Raji (cell line): ENCODE results near the gene HNMT.

Experiments
- POLR2A ChIP-seq: IDR thresholded peaks from 2 replicates; pipeline ENCODE4 v1.6.1; 2011; ENCODE audit warnings: low read depth, low read length, control low read depth; ENCODE audit not compliant: insufficient read depth

Gene HNMT

DNA sequence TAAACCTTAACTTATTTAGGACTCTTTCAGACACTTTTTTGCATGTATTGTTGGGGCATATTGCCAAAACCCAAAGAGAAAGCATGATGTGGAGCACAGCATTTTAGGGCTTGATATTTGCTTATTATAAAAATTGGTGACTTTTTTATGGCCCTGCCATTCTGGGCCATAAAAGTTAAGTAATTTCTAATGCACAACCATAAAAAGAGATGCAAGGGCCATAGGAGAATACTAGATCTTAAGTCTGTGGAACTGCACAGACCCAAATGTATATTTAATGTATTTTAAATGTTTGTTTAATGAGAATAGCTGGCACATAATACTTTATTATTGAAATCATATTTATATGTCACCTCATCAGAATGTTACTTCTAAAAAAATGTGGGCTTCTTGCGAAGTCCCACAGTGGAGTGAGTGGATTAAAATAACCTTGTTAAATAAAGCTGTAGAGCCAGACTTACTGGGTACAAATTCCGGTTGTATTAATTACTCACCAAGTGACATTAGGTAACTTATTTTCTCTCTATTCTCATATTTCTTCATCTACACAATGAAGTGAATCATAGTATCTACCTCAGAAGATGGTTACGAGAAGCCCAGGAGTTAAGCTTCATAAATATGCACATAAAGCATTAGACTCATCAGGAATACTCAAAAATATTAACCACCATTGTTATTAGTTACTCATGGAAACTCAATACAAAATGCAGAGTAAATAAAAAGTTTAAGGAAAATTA lies 52.2 kb downstream of the HNMT start:
- TF ChIP-seq POLR2A = no peak

DNA sequence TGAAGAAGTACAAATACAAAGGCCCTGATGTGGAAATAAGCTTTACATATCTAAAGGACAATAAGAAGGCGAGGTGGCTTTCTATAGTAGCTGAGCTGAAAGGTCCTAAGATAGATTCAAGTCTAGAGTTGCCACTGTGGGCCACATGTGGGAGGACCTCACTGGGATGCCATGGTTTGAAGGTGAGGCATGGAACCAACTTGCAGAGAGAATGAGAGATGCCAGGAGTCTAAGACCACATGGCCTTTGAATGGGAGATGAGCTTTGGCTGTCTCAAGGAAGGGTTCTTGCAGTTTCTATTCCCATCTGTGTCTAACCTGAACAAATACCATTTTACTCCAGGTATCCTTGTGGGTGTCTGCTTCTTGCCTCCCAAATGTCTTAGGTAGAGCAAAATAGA lies 53.6 kb downstream of the HNMT start:
- TF ChIP-seq POLR2A = no peak

- no peak for TF ChIP-seq POLR2A
These were observed 54.8 kb downstream of the HNMT start for GRCh38 chr2:138018866-138019688.

DNA sequence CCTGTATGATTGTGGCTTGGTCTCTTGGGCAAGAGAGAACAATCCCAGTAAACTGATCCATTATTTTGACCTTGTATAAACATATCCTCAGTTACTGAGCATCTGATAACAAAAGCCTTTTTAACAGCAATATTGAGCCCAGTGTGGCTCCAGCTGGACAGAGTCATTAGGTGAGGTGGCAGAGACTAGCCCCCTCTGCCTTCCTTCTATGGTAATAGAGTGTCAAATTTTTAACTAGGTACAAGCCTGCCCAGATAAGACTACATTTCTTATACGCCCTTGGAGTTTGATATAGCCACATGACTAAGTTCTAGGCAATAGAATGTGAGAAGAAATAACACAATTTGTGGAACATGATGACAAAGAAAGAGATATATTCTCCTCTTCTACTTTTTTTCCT lies 56.2 kb downstream of the HNMT start:
- TF ChIP-seq POLR2A = no peak

- TF ChIP-seq POLR2A = no peak
These were observed 56.9 kb downstream of the HNMT start for GRCh38 chr2:138021154-138021553.

GRCh38 chr2:138023298-138023697 lies 59.0 kb downstream of the HNMT start:
- TF ChIP-seq POLR2A = no peak

GRCh38 chr2:138023976-138024375 lies 59.7 kb downstream of the HNMT start:
- no peak for TF ChIP-seq POLR2A

- no peak for TF ChIP-seq POLR2A
These were observed 62.1 kb downstream of the HNMT start for GRCh38 chr2:138026111-138027020.

- no peak for TF ChIP-seq POLR2A
These were observed 64.3 kb downstream of the HNMT start for GRCh38 chr2:138028538-138028937.

GRCh38 chr2:138029276-138029675 lies 65.0 kb downstream of the HNMT start:
- TF ChIP-seq POLR2A = no peak

DNA sequence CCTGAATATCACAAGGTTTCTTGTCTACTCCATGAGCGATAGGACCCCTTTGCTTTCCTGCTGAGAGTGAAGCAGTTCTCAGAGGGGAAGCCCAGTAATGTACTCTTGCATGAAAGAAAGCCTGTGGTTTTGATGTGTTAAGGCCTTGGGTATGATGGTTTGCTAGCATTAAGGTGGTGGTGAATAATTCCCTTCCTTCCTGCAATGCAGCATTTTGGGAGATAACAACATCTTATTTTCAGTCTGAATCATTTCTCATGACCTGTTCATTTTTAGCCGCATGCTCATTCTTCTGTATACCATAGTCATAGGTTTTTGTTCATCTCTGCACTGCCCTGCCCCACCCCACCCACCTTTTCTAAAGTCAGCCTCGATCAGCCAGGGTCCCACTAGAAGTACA lies 66.2 kb downstream of the HNMT start:
- no peak for TF ChIP-seq POLR2A

- TF ChIP-seq POLR2A = no peak
These were observed 68.1 kb downstream of the HNMT start for GRCh38 chr2:138032334-138032733.

- TF ChIP-seq POLR2A = no peak
These were observed 70.3 kb downstream of the HNMT start for GRCh38 chr2:138034536-138034935.

DNA sequence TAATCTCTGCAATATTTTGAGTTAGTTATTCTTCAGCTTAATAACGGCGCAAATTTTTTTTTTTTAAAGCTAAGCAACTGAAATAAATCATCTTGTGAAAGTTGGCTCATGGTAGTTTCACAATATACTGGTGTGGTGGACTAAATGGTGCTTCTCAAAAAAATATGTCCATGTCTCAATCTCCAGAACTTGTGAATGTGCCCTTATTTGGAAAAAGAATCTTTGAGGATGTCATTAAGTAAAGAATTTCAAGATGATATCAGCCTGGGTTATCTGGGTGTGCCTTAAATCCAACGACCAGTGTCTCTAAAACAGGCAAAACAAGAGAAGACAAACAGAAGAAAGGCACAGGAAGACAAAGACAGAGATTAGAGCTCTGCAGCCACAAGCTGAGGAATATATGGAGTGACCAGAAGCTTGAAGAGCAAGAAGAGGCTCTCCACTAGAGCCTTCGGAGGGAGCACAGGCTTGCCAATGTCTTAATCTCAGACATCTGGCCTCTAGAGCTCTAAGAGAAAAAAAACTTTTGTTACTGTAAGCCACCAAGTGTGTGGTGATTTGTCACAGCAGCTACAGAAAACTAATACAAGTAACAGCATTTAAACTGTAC lies 71.4 kb downstream of the HNMT start:
- no peak for TF ChIP-seq POLR2A

DNA sequence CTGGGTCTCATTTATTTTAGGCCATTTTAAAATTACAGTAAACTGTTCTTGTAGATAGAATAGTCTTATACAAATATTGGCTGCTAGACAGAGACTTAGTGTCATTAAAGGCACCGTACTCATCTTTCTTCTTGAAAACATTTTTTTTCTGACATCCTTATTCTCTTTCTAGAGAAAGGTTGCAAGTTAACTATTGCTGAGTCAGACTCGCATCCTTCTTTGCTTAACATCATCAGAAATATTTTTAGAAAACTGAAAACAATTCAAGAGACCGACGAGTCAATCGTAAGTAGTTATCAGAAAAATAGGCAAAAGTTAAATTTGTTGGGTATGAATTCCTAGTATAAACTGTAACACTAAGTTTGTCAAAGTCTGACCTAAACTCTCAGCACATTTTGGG lies 72.2 kb downstream of the HNMT start:
- TF ChIP-seq POLR2A = no peak
